Measurements from ENCODE around the gene RNF34. TPM values are rescaled to one million over a fixed set of nuclear protein-coding genes. Genes with fewer than 3 reads are reported as not detected.

Gene RNF34
- total and polyA plus RNA-seq, 2 of the 8 experiments (the other 6 are each of a cell fraction or from before 2014, with no cell fraction given), result 37.9 to 57.6 TPM

- TF ChIP-seq, protein P1, sequence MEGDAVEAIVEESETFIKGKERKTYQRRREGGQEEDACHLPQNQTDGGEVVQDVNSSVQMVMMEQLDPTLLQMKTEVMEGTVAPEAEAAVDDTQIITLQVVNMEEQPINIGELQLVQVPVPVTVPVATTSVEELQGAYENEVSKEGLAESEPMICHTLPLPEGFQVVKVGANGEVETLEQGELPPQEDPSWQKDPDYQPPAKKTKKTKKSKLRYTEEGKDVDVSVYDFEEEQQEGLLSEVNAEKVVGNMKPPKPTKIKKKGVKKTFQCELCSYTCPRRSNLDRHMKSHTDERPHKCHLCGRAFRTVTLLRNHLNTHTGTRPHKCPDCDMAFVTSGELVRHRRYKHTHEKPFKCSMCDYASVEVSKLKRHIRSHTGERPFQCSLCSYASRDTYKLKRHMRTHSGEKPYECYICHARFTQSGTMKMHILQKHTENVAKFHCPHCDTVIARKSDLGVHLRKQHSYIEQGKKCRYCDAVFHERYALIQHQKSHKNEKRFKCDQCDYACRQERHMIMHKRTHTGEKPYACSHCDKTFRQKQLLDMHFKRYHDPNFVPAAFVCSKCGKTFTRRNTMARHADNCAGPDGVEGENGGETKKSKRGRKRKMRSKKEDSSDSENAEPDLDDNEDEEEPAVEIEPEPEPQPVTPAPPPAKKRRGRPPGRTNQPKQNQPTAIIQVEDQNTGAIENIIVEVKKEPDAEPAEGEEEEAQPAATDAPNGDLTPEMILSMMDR (IDR thresholded peaks at IDR 0.05; ENCODE audit: control extremely low read depth in 1 of 3, insufficient read depth in 1 of 3, low read depth in 1 of 3, low read length in 3 of 3), result no peak
Measured at GRCh38 chr12:121456551-121456950, 56.6 kb downstream of the RNF34 start (continued).
